HCT116 (cell line): ENCODE data around the gene IL2RG. TPM values are rescaled to one million over a fixed set of nuclear protein-coding genes. Genes with fewer than 3 reads are reported as not detected.

Experiments used
- ATAC-seq: fragments of 200-7000 bp; cut with Tn5 transposase; 2 replicates; pipeline ENCODE4 v1.9.1; 2020; ENCODE audit warnings: mild to moderate bottlenecking, moderate library complexity
- BruUV-seq: library from RNA; stranded (reverse); fragments of 400-500 nt; replicated peaks from 2 replicates; lab custom pipeline; 2021; lab: Mats Ljungman, UMichigan
- CTCF ChIA-PET: fragments of 300-600 bp; sonication (Branson Sonifier 250); formaldehyde crosslinking; loops from one replicate; lab custom pipeline; 2021; ENCODE audit warnings: antibody characterized with exemption; lab: Charles Lee
- POLR2A ChIA-PET: fragments of 300-600, 350-600 bp; sonication (Branson Sonifier 250); formaldehyde crosslinking; loops from one replicate; lab custom pipeline; 2021; ENCODE audit warnings: antibody characterized with exemption; lab: Charles Lee
- RAD21 ChIA-PET, 2 experiments: fragments of 300-600 bp; sonication (Branson Sonifier 250); formaldehyde crosslinking; loops; one replicate each; lab custom pipeline; 2023; ENCODE audit warnings: low total read pairs in 2 of 2; ENCODE audit not compliant: uncharacterized antibody in 2 of 2, unreplicated experiment in 2 of 2, low non-redundant PET in 1 of 2; lab: Charles Lee
- DNase-seq: peaks from one replicate; pipeline ENCODE4 v3.0.0-alpha.2; 2010; ENCODE audit warnings: low read depth, low spot score
- H2AFZ ChIP-seq: fragments of 200-600 bp; shearing (Covaris generic), sonication (generic); 2 replicates; pipeline ENCODE4 v1.6.1; 2017; ENCODE audit warnings: low read depth, mixed run types, mixed read lengths, antibody characterized with exemption, low read length; ENCODE audit not compliant: poor library complexity, severe bottlenecking
- H3K27ac ChIP-seq: 2 replicates; pipeline ENCODE4 v1.5.1; 2012; ENCODE audit warnings: low read depth, low read length
- H3K27me3 ChIP-seq: fragments of 200-600 bp; sonication (generic); 2 replicates; pipeline ENCODE4 v1.6.1; 2016; ENCODE audit warnings: mixed run types, low read length, mixed read lengths; ENCODE audit not compliant: insufficient read depth
- H3K36me3 ChIP-seq, 2 experiments: fragments of 200-500 bp in 1 of 2; fragments of 200-600 bp in 1 of 2; sonication (Bioruptor generic) in 1 of 2; sonication (generic) in 1 of 2; 2 replicates each; pipeline versions ENCODE4 v1.5.1 to v1.6.1; 2014 to 2016; ENCODE audit warnings: low read length in 2 of 2, inconsistent platforms in 1 of 2, mixed read lengths in 1 of 2, mixed run types in 1 of 2; ENCODE audit not compliant: insufficient read depth in 2 of 2, control insufficient read depth in 1 of 2
- H3K4me1 ChIP-seq, 2 experiments: fragments of 200-600 bp in 1 of 2; sonication (generic) in 1 of 2; 2 replicates each; pipeline versions ENCODE4 v1.5.1 to v1.6.1; 2012 to 2017; ENCODE audit warnings: low read length in 2 of 2, inconsistent platforms in 1 of 2, mild to moderate bottlenecking in 1 of 2, mixed read lengths in 1 of 2, mixed run types in 1 of 2, moderate library complexity in 1 of 2; ENCODE audit not compliant: insufficient read depth in 2 of 2, control insufficient read depth in 1 of 2
- H3K4me2 ChIP-seq: fragments of 200-600 bp; sonication (generic); 2 replicates; pipeline ENCODE4 v1.6.1; 2017; ENCODE audit warnings: mixed run types, low read length, mixed read lengths
- H3K4me3 ChIP-seq, 2 experiments: fragments of 200-600 bp in 1 of 2; sonication (generic) in 1 of 2; replicated peaks in 1 of 2; 2 replicates each; pipeline ENCODE4 v1.5.1; 2011 to 2016; ENCODE audit warnings: low read length in 2 of 2, control low read depth in 1 of 2, low read depth in 1 of 2, mild to moderate bottlenecking in 1 of 2, mixed read lengths in 1 of 2, mixed run types in 1 of 2
- H3K79me2 ChIP-seq: fragments of 200-600 bp; sonication (generic); 2 replicates; pipeline ENCODE4 v1.6.1; 2017; ENCODE audit warnings: mild to moderate bottlenecking, mixed run types, low read length, moderate library complexity, mixed read lengths; ENCODE audit not compliant: insufficient read depth
- H3K9ac ChIP-seq: fragments of 200-600 bp; sonication (generic); 2 replicates; pipeline ENCODE4 v1.6.1; 2016; ENCODE audit warnings: low read length, mixed read lengths
- H3K9me2 ChIP-seq: fragments of 200-600 bp; sonication (generic), shearing (Covaris generic); 2 replicates; pipeline ENCODE4 v1.6.1; 2017; ENCODE audit warnings: mixed run types, mild to moderate bottlenecking, moderate library complexity; ENCODE audit not compliant: insufficient read depth
- H3K9me3 ChIP-seq, 2 experiments: fragments of 200-500 bp in 1 of 2; fragments of 200-600 bp in 1 of 2; sonication (Bioruptor generic) in 1 of 2; sonication (generic) in 1 of 2; 2 replicates each; pipeline ENCODE4 v1.6.1; 2014 to 2017; ENCODE audit warnings: low read length in 2 of 2, mixed read lengths in 2 of 2, inconsistent platforms in 1 of 2, low read depth in 1 of 2, mild to moderate bottlenecking in 1 of 2, mixed run types in 1 of 2, moderate library complexity in 1 of 2; ENCODE audit not compliant: control insufficient read depth in 1 of 2, insufficient read depth in 1 of 2
- H4K20me1 ChIP-seq: fragments of 200-600 bp; sonication (generic), shearing (Covaris generic); 2 replicates; pipeline ENCODE4 v1.6.1; 2017; ENCODE audit warnings: mixed run types, mild to moderate bottlenecking, moderate library complexity; ENCODE audit not compliant: insufficient read depth
- CBX3 ChIP-seq: IDR thresholded peaks from 2 replicates; pipeline ENCODE4 v1.6.1; 2012; ENCODE audit warnings: low read depth
- EGR1 ChIP-seq: IDR thresholded peaks from 2 replicates; pipeline ENCODE4 v1.6.1; 2012; ENCODE audit warnings: low read depth
- ELF1 ChIP-seq: IDR thresholded peaks from 2 replicates; pipeline ENCODE4 v1.6.1; 2012; ENCODE audit warnings: low read depth, borderline replicate concordance
- EZH2 ChIP-seq: fragments of 200-600 bp; sonication (generic); IDR thresholded peaks from 2 replicates; pipeline ENCODE4 v1.6.1; 2017; ENCODE audit warnings: antibody characterized with exemption, mixed run types
- EZH2phosphoT487 ChIP-seq: fragments of 200-600 bp; IDR thresholded peaks from 2 replicates; pipeline ENCODE4 v1.6.1; 2018; ENCODE audit warnings: antibody characterized with exemption, borderline replicate concordance
- JUND ChIP-seq: IDR thresholded peaks from 2 replicates; pipeline ENCODE4 v1.6.1; 2012
- REST ChIP-seq: IDR thresholded peaks from 2 replicates; pipeline ENCODE4 v1.6.1; 2012; ENCODE audit warnings: low read depth
- SIN3A ChIP-seq: IDR thresholded peaks from 2 replicates; pipeline ENCODE4 v1.6.1; 2012; ENCODE audit warnings: low read depth
- YY1 ChIP-seq: IDR thresholded peaks from 2 replicates; pipeline ENCODE4 v1.6.1; 2011; ENCODE audit warnings: low read length, low read depth, moderate library complexity, mild to moderate bottlenecking; ENCODE audit not compliant: insufficient replicate concordance; ENCODE audit errors: extremely low read depth
- intact Hi-C: fragments of 100-400 bp; cut with micrococcal nuclease; formaldehyde crosslinking; loops from 2 replicates; pipeline ENCODE4 v1.10.0; 2022
- total RNA-seq: library from RNA; stranded (reverse); gene quantifications from one replicate; pipeline ENCODE4 v1.2.1, GENCODE V29; 2021; ENCODE audit not compliant: unreplicated experiment
- TF ChIP-seq, protein P1 (sequence below): IDR thresholded peaks from 2 replicates; pipeline ENCODE4 v1.6.1; 2011; ENCODE audit warnings: mild to moderate bottlenecking, low read length, moderate library complexity; ENCODE audit not compliant: insufficient replicate concordance; ENCODE audit errors: extremely low read depth
- TF ChIP-seq, protein P2 (sequence below), 3 experiments: fragments of 200-600 bp in 1 of 3; sonication (generic) in 1 of 3; IDR thresholded peaks in 2 of 3; conservative IDR thresholded peaks in 1 of 3; 2 replicates each; pipeline ENCODE4 v1.5.1; 2012 to 2017; ENCODE audit warnings: low read depth in 2 of 3, low read length in 2 of 3, antibody characterized with exemption in 1 of 3, borderline replicate concordance in 1 of 3, control low read depth in 1 of 3, mild to moderate bottlenecking in 1 of 3, mixed read lengths in 1 of 3, mixed run types in 1 of 3, moderate library complexity in 1 of 3; ENCODE audit not compliant: insufficient read depth in 1 of 3

The IL2RG gene
- total RNA-seq, 1 experiment from 2014 or later, result 0.64 TPM

DNA sequence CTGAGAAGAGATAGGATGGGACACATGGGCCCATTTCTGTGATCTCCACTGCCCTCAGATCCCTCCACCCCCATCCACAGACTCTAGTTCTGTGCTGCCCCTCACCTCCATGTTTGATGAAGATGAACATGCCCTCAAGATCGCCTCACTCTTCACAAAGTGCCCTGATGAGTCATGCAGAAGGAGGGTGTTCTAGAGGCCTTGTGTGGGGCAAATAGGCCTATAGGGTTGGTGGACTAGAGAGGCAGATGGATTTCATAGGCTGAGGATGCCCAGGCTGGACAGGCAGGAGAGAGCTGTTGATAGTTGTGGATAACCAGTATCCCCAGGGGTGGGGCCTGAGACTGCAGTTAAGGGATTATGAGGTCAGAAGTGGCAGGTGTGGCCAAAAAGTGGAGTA, 5.0 kb downstream of the IL2RG start, which contains the start of gene CXorf65:
CXorf65 (minus strand) TSS at position 314 of the 400 bp plus-strand sequence; CDS start at position 130, 184 bp downstream.
- H3K36me3 ChIP-seq, result no peaks in the 10 kb centered on the region
- ATAC-seq, result no peak
- BruUV-seq, result no TSS peak
- H3K4me1 ChIP-seq, result peaks cover 0 to 3% of the 10 kb centered on the region in 2 experiments; a peak in 1 of 4 replicates
- no peak within 1 kb of the TSS for H3K4me3 ChIP-seq
- DNase-seq, result no peak
- H3K9me3 ChIP-seq, result no peaks in the 10 kb centered on the region
- CTCF ChIA-PET, result no interaction called here
- no peaks in the 10 kb centered on the region for H4K20me1 ChIP-seq
- H3K9me2 ChIP-seq, result no peaks in the 10 kb centered on the region
- H3K27me3 ChIP-seq, result no peaks in the 10 kb centered on the region
- RAD21 ChIA-PET, result no interaction called here
- no peak within 1 kb of the TSS for H3K27ac ChIP-seq
- no peak within 1 kb of the TSS for H3K9ac ChIP-seq
- intact Hi-C loops, result no loop called here
- POLR2A ChIA-PET, result no interaction called here
- no peak within 1 kb of the TSS for H2AFZ ChIP-seq
- H3K79me2 ChIP-seq, result no peaks in the 10 kb centered on the region
- H3K4me2 ChIP-seq, result no peak within 1 kb of the TSS
- no peak for TF ChIP-seq YY1
- no peak for TF ChIP-seq EZH2
- TF ChIP-seq, protein P1, sequence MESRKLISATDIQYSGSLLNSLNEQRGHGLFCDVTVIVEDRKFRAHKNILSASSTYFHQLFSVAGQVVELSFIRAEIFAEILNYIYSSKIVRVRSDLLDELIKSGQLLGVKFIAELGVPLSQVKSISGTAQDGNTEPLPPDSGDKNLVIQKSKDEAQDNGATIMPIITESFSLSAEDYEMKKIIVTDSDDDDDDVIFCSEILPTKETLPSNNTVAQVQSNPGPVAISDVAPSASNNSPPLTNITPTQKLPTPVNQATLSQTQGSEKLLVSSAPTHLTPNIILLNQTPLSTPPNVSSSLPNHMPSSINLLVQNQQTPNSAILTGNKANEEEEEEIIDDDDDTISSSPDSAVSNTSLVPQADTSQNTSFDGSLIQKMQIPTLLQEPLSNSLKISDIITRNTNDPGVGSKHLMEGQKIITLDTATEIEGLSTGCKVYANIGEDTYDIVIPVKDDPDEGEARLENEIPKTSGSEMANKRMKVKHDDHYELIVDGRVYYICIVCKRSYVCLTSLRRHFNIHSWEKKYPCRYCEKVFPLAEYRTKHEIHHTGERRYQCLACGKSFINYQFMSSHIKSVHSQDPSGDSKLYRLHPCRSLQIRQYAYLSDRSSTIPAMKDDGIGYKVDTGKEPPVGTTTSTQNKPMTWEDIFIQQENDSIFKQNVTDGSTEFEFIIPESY, result no peak
- TF ChIP-seq EGR1, result no peak
- TF ChIP-seq ELF1, result no peak
- no peak for TF ChIP-seq EZH2phosphoT487
- no peak for TF ChIP-seq CBX3
- TF ChIP-seq, protein P2, sequence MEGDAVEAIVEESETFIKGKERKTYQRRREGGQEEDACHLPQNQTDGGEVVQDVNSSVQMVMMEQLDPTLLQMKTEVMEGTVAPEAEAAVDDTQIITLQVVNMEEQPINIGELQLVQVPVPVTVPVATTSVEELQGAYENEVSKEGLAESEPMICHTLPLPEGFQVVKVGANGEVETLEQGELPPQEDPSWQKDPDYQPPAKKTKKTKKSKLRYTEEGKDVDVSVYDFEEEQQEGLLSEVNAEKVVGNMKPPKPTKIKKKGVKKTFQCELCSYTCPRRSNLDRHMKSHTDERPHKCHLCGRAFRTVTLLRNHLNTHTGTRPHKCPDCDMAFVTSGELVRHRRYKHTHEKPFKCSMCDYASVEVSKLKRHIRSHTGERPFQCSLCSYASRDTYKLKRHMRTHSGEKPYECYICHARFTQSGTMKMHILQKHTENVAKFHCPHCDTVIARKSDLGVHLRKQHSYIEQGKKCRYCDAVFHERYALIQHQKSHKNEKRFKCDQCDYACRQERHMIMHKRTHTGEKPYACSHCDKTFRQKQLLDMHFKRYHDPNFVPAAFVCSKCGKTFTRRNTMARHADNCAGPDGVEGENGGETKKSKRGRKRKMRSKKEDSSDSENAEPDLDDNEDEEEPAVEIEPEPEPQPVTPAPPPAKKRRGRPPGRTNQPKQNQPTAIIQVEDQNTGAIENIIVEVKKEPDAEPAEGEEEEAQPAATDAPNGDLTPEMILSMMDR (IDR thresholded peaks at IDR 0.05 in 2 of 3, conservative IDR thresholded peaks at IDR 0.05 in 1 of 3; ENCODE audit: borderline replicate concordance in 1 of 3, insufficient read depth in 1 of 3, low read depth in 2 of 3, low read length in 2 of 3), result no peak
- TF ChIP-seq SIN3A, result no peak
- TF ChIP-seq JUND, result no peak
- no peak for TF ChIP-seq REST
